Aorta (tissue), 5 donors: Measurements from ENCODE around the gene CCR5AS.

ENCODE experiments used
- ATAC-seq: fragments of 200-7000 bp; cut with Tn5 transposase; one replicate; pipeline ENCODE4 v1.9.1; 2022; ENCODE audit warnings: moderate library complexity; ENCODE audit not compliant: low FRiP score
- DNase-seq, 2 donors: peaks; one replicate each; pipeline ENCODE4 v3.0.0-alpha.2; 2020
- H3K27ac ChIP-seq, 2 donors: one replicate each; pipeline ENCODE4 v1.5.1; 2013; ENCODE audit warnings: low read length in 2 of 2, mild to moderate bottlenecking in 2 of 2, moderate library complexity in 2 of 2, control low read depth in 1 of 2, inconsistent platforms in 1 of 2, low read depth in 1 of 2
- H3K27me3 ChIP-seq, 2 donors: one replicate each; pipeline ENCODE4 v1.6.1; 2013; ENCODE audit warnings: control low read depth in 1 of 2, low read length in 1 of 2, mild to moderate bottlenecking in 1 of 2, moderate library complexity in 1 of 2; ENCODE audit not compliant: insufficient read depth in 2 of 2, control insufficient read depth in 1 of 2
- H3K36me3 ChIP-seq, 2 donors: one replicate each; pipeline ENCODE4 v1.6.1; 2013; ENCODE audit warnings: control low read depth in 1 of 2, low read length in 1 of 2, mild to moderate bottlenecking in 1 of 2; ENCODE audit not compliant: insufficient read depth in 2 of 2, control insufficient read depth in 1 of 2
- H3K4me1 ChIP-seq, 2 donors: one replicate each; pipeline ENCODE4 v1.6.1; 2013; ENCODE audit warnings: low read length in 2 of 2, control low read depth in 1 of 2, mild to moderate bottlenecking in 1 of 2, moderate library complexity in 1 of 2; ENCODE audit not compliant: insufficient read depth in 2 of 2, control insufficient read depth in 1 of 2
- H3K4me3 ChIP-seq, 2 donors: one replicate each; pipeline ENCODE4 v1.5.1; 2013; ENCODE audit warnings: low read length in 2 of 2, control low read depth in 1 of 2, mild to moderate bottlenecking in 1 of 2
- H3K9me3 ChIP-seq: one replicate; pipeline ENCODE4 v1.6.1; 2013; ENCODE audit warnings: mild to moderate bottlenecking, low read length; ENCODE audit not compliant: control insufficient read depth
- WGBS, 2 donors: extraction: QIAGEN DNeasy Blood & Tissue Kit; methylation state at CpG; one replicate each; pipeline ENCODE4 v1.1.7; 2013; 5-methylcytosine and 5-hydroxymethylcytosine counted together
- intact Hi-C, 2 donors: fragments of 100-400 bp; cut with DNase I; formaldehyde crosslinking; loops; one replicate each; pipeline versions ENCODE4 v1.14.2 to v1.15.0; 2022
- donor health status: healthy with polysubstance abuse.
- donor health status: Bipolar disorder and iron deficiency.
- donor health status: DM: no; HTN: no; CAD: no.
- donor health status: DM: no; HTN: no; CAD: no.
- donor health status: DM: yes; HTN: yes; CAD: no.

Gene CCR5AS

GRCh38 chr3:46369151-46369550 is 37.7 kb downstream of the CCR5AS start:
- DNase-seq (no peak), ATAC-seq (no peak)
- WGBS, 2 donors, result 80 to 84% methylated on average over 4 of the region's 4 CpGs
- Histone ChIP-seq H3K4me1 (no peaks in the 10 kb centered on the region), H3K36me3 (no peaks in the 10 kb centered on the region), H3K9me3 (peaks cover 2% of the 10 kb centered on the region), H3K27me3 (no peaks in the 10 kb centered on the region), H3K27ac (no peak overlapping the region), H3K4me3 (no peak overlapping the region)
- intact Hi-C loops, result no loop called here

GRCh38 chr3:46368569-46368968 is 38.3 kb downstream of the CCR5AS start:
- peak in 1 of 2 donors; percentile 88 for DNase-seq
- H3K27ac ChIP-seq, result no peak overlapping the region
- WGBS, 2 donors, result 51 to 52% methylated on average over 7 of the region's 7 CpGs
- ATAC-seq, result no peak
- intact Hi-C loops, result no loop called here
- H3K4me3 ChIP-seq, result no peak overlapping the region
- H3K27me3 ChIP-seq, result no peaks in the 10 kb centered on the region
- H3K36me3 ChIP-seq, result no peaks in the 10 kb centered on the region
- peaks cover 2% of the 10 kb centered on the region for H3K9me3 ChIP-seq
- H3K4me1 ChIP-seq, result no peaks in the 10 kb centered on the region

GRCh38 chr3:46367811-46368210 is 39.1 kb downstream of the CCR5AS start:
- no peaks in the 10 kb centered on the region for H3K4me1 ChIP-seq
- intact Hi-C loops, result no loop called here
- H3K4me3 ChIP-seq, result no peak overlapping the region
- peaks cover 2% of the 10 kb centered on the region for H3K9me3 ChIP-seq
- no peak overlapping the region for H3K27ac ChIP-seq
- ATAC-seq, result no peak
- WGBS, 2 donors, result 72 to 75% methylated on average over 5 of the region's 5 CpGs
- no peaks in the 10 kb centered on the region for H3K27me3 ChIP-seq
- H3K36me3 ChIP-seq, result no peaks in the 10 kb centered on the region
- DNase-seq, result no peak

- H3K4me1 ChIP-seq, result no peaks in the 10 kb centered on the region
- H3K36me3 ChIP-seq, result no peaks in the 10 kb centered on the region
- H3K27ac ChIP-seq, result no peak overlapping the region
- DNase-seq (no peak), ATAC-seq (no peak)
- intact Hi-C loops, result no loop called here
- H3K27me3 ChIP-seq, result no peaks in the 10 kb centered on the region
- H3K9me3 ChIP-seq, result peaks cover 2% of the 10 kb centered on the region
- 88 to 89% methylated on average over 5 of the region's 5 CpGs for WGBS, 2 donors
- H3K4me3 ChIP-seq, result no peak overlapping the region
Measured at GRCh38 chr3:46365737-46366524, 40.9 kb downstream of the CCR5AS start.

- Histone ChIP-seq H3K4me3 (no peak overlapping the region), H3K4me1 (no peaks in the 10 kb centered on the region), H3K27me3 (no peaks in the 10 kb centered on the region), H3K9me3 (peaks cover 2% of the 10 kb centered on the region), H3K27ac (no peak overlapping the region), H3K36me3 (no peaks in the 10 kb centered on the region)
- intact Hi-C loops, result no loop called here
- DNase-seq (no peak), ATAC-seq (no peak)
- 79 to 84% methylated on average over 4 of the region's 4 CpGs for WGBS, 2 donors
Measured at GRCh38 chr3:46365041-46365440, 41.8 kb downstream of the CCR5AS start.

- 53 to 55% methylated on average over 8 of the region's 8 CpGs for WGBS, 2 donors
- no peaks in the 10 kb centered on the region for H3K36me3 ChIP-seq
- ATAC-seq (no peak), DNase-seq (peak in 1 of 2 donors; percentile 66)
- H3K9me3 ChIP-seq, result no peaks in the 10 kb centered on the region
- intact Hi-C loops, result no loop called here
- H3K4me3 ChIP-seq, result no peak overlapping the region
- H3K27me3 ChIP-seq, result no peaks in the 10 kb centered on the region
- H3K27ac ChIP-seq, result no peak overlapping the region
- H3K4me1 ChIP-seq, result no peaks in the 10 kb centered on the region
Measured at GRCh38 chr3:46361408-46362283, 45.2 kb downstream of the CCR5AS start.

GRCh38 chr3:46360907-46361306 is 46.0 kb downstream of the CCR5AS start:
- H3K9me3 ChIP-seq, result no peaks in the 10 kb centered on the region
- WGBS, 2 donors, result 67 to 78% methylated on average over 6 of the region's 6 CpGs
- DNase-seq, result no peak
- H3K4me3 ChIP-seq, result no peak overlapping the region
- H3K27ac ChIP-seq, result no peak overlapping the region
- H3K27me3 ChIP-seq, result no peaks in the 10 kb centered on the region
- H3K36me3 ChIP-seq, result no peaks in the 10 kb centered on the region
- intact Hi-C loops, result no loop called here
- no peaks in the 10 kb centered on the region for H3K4me1 ChIP-seq
- no peak for ATAC-seq

- H3K36me3 ChIP-seq, result no peaks in the 10 kb centered on the region
- H3K4me3 ChIP-seq, result no peak overlapping the region
- H3K4me1 ChIP-seq, result no peaks in the 10 kb centered on the region
- DNase-seq (no peak), ATAC-seq (no peak)
- no peak overlapping the region for H3K27ac ChIP-seq
- H3K9me3 ChIP-seq, result no peaks in the 10 kb centered on the region
- 56 to 57% methylated on average over 11 of the region's 11 CpGs for WGBS, 2 donors
- intact Hi-C loops, result no loop called here
- H3K27me3 ChIP-seq, result peaks cover 0 to 2% of the 10 kb centered on the region in 2 donors
Measured at GRCh38 chr3:46359733-46360493, 47.0 kb downstream of the CCR5AS start.
